MM.1S (cell line): ENCODE measurements around the gene DISP2.

ENCODE experiments used
- EZH2 ChIP-seq: fragments of 300-600 bp; sonication (generic); optimal IDR thresholded peaks from 2 replicates; pipeline ENCODE3; 2017; ENCODE audit warnings: low read depth, mild to moderate bottlenecking, antibody characterized with exemption, low read length, mixed read lengths
- TF ChIP-seq, protein P1 (sequence below): fragments of 300-600 bp; sonication (generic); IDR thresholded peaks from 2 replicates; pipeline ENCODE4 v1.5.1; 2016; ENCODE audit warnings: antibody characterized with exemption, low read length, mixed read lengths

DNA sequence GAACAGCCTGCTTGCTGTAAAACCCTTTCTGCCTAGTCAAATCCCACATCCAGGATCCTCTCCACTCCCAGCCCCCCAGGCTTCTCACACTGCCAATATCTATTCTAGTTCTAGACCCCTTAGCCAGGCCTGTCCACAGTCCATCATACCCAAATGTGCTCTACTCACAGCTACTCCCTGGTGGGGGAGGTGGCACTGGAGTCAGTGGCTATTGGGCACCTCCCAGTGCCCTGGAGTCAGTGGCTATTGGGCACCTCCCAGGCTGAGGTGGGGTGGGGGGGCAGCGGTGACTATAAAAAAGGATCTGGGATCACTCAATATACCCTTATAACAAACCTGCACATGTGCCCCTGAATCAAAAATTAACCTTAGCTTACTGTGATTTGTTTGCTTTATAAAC is 773 bp upstream of the DISP2 start:
- TF ChIP-seq, protein P1, sequence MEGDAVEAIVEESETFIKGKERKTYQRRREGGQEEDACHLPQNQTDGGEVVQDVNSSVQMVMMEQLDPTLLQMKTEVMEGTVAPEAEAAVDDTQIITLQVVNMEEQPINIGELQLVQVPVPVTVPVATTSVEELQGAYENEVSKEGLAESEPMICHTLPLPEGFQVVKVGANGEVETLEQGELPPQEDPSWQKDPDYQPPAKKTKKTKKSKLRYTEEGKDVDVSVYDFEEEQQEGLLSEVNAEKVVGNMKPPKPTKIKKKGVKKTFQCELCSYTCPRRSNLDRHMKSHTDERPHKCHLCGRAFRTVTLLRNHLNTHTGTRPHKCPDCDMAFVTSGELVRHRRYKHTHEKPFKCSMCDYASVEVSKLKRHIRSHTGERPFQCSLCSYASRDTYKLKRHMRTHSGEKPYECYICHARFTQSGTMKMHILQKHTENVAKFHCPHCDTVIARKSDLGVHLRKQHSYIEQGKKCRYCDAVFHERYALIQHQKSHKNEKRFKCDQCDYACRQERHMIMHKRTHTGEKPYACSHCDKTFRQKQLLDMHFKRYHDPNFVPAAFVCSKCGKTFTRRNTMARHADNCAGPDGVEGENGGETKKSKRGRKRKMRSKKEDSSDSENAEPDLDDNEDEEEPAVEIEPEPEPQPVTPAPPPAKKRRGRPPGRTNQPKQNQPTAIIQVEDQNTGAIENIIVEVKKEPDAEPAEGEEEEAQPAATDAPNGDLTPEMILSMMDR = no peak
- no peak for TF ChIP-seq EZH2
